HT1080 (cell line): Measurements from ENCODE around the gene LBHD2. TPM values are rescaled to one million over a fixed set of nuclear protein-coding genes. Genes with fewer than 3 reads are reported as not detected.

Experiments used
- DNase-seq: peaks from one replicate; pipeline ENCODE4 v3.0.0-alpha.2; 2015; ENCODE audit warnings: low read depth
- total RNA-seq: library from RNA; depleted of rRNA; stranded (reverse); fragments of >200 nt; shearing (Covaris generic); gene quantifications from 2 replicates; pipeline ENCODE4 v1.2.3, GENCODE V29; 2014

The LBHD2 gene
- total RNA-seq, 1 experiment from 2014 or later, result not detected

DNA sequence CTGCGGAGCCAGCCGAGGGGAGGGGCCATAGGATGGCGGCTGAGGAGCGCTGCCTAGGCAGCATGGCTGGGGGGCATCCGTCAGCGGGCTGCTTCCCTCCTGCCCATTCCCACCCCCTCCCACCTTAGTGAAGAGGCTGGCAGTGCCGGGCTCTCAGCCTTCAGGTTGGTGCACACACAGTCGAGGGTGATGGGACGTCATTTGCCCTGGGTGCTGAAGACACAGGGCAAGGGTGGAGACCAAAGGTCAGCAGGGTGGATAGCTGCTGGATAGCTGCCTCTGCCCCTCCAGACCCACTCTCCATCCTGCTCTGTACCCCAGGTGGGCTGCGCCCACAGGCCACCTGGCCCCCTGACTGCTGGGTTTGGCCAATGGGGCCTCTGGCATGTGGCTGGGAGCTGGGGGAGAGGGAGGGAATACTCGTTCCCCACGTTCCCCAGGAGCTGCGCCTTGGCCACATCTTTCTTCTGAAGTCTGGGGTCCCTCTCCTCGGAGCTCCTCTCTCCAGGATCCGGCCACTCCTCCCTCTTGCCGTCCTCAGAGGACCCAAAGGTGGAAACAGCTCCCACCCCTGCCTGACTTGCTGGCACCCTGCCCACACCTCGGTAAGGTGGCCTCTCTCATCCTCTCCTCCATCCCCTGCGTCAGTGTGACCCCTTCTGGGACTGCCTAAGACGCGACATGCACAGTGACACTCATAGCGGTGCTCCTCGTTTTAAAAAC lies 15.5 kb upstream of the LBHD2 start:
- no peak for DNase-seq

DNA sequence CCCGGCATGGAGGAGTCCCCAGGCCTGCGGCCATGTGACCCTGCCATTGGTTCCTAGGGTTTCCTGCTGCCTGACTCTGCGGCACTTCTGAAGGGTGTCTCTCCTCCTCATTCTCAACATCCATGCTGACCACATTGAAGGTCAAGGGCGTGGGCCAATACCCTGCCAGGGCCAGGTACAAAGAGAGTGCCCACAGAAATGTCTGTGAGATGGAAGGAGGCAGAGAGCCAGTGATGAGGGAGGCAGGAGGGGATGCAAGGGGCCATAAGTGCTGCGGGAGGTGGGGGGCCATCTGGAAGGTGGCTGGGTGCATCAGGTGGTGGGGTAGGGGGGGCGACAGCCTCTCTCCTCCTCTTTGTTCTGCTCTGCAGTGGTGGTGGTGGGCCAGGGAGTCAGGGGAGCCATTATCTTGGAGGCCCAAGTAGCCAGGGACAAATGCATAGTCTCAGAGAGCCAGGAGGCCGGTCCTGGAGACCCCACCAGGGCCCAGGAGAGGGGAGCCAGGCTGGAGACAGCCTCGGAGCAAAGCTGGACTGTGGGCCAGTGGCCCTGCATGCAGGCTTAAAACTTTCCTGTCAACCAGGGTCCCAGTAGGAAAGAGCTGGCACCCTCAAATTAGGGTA lies 13.6 kb upstream of the LBHD2 start:
- DNase-seq, result no peak

GRCh38 chr14:103070971-103071542 lies 13.0 kb upstream of the LBHD2 start:
- no peak for DNase-seq

GRCh38 chr14:103071544-103072251 lies 12.3 kb upstream of the LBHD2 start:
- DNase-seq, result no peak

DNA sequence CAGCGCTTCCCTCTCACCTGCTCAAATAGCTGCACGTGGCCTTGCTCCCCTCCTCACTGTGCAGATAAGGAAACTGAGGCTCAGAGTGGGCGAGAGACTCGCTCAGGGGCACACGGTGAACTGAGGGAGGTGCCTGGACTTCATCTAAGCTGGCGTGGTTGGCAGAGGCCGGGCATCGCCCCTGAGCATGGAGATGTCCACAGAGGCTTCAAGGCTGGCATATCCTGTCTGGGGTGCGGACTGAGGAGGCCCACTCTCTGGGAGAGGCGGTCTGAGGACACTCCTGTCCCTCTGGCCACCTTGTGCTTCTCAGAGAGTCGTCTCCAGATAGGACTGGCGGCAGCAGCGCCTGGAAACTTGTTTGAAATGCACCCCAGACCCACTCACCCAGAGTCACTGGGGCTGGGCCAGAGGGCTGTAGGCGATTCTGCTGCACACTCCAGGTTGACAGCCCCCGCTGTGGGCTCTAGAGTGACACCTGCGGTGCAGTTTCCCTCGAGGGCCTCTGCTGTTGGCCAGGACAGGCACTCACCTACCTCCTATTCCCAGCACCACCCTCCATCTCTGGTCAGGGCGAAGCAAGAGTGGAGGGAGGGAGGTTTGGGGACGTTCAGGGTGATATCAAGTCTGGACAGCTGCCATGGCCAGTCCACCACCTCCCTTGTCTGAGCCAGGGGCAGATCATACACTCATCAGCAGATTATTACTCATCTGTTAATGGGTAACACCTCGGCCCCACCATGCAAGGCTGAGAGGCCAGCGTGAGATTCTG lies 11.2 kb upstream of the LBHD2 start:
- no peak for DNase-seq

- DNase-seq, result no peak
Measured at GRCh38 chr14:103073367-103073875, 10.6 kb upstream of the LBHD2 start.

- DNase-seq, result no peak
Measured at GRCh38 chr14:103073876-103074728, 9.9 kb upstream of the LBHD2 start.

DNA sequence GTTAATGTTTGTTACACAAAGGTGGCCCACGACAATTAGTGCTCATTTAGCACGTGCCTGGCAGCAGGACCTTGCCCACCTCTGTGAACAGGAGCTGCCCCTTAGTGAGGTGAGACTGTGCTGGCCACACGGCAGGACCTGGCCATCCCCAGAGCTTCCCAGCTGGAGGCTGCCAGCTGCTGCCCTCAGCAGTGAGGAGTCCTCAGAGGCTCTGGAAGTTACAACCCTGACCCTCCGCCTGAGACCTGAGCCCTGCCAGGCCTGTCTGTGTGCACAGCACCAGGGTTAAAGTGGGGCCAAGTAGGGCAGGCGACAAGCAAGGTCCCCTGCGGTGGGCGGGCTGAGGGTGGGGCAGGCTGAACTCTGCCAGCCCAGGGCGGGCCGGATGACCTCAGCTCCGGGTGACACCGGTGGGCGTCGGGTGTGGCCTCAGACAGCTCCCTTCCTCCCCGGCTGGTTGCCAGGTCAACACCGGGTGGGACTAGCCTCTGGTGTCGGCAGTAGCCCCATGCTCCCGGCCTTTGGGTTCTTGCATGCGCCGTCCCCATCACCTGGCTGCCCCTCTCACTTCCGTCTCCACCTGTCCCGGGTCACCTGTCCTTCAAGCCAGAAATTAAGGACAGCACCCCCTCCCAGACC lies 9.2 kb upstream of the LBHD2 start:
- DNase-seq, result no peak

GRCh38 chr14:103078420-103078749 lies 5.6 kb upstream of the LBHD2 start:
- peak; percentile 63 for DNase-seq

- no peak for DNase-seq
Measured at GRCh38 chr14:103078860-103079587, 5.0 kb upstream of the LBHD2 start.

DNA sequence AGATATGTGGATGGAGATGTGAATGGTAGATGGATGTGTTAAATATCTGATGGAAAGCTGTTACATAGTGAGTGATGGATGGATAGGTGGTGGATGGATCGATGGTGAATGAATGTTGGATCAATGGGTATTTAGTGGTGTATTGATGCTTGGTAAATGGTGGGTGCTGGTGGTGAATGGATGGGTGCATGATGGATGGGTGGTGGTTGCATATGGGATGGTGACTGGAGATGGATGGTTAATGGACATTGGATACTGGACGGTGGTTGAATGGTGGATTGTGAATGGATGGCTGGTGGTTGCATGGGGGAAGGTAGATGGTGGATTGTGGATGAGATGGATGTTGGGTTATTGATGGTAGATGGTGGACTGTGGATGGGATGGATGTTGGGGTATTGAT lies 2.1 kb upstream of the LBHD2 start:
- DNase-seq, result no peak

- no peak for DNase-seq
Measured at GRCh38 chr14:103085106-103086091, 1.4 kb downstream of the LBHD2 start.

DNA sequence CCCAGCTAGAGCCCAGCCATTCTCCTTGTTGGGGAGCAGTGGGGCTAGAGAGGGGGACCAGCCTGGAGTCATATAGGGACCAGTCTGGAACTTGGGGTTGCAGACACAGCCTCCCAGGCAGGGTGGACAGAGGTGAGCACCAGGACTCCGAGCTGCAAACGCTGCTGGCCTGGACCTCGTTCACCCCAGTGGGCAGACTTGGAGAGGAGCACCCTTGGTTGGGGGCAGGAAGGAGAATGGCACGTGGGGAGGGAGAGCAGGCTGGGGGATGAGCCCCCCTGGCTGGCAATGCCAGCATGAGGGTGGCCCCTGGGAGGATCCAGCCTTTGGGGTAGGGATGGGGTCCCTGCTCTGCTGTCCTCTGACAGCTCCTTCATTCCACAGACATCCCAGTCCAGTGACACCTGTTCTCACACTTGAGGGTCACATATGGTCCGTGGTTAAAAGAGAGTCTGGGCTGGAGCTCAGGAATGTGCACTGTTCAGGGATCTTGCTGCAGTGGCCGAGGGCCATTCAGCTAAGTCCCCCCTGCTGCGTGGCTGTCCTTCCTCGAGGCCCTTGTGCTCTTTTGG lies 2.8 kb downstream of the LBHD2 start:
- no peak for DNase-seq

GRCh38 chr14:103087343-103087835 lies 3.4 kb downstream of the LBHD2 start:
- DNase-seq, result no peak

GRCh38 chr14:103088921-103089320 lies 4.9 kb downstream of the LBHD2 start:
- DNase-seq, result no peak

GRCh38 chr14:103089386-103090335 lies 5.7 kb downstream of the LBHD2 start:
- DNase-seq, result no peak
